GM23338 (cell line): ENCODE results near the gene ABCA5. TPM values are rescaled to one million over a fixed set of nuclear protein-coding genes. Genes with fewer than 3 reads are reported as not detected.

ENCODE experiments used
- ATAC-seq: fragments of 200-7000 bp; cut with Tn5 transposase; 3 replicates; pipeline ENCODE4 v1.9.1; 2020
- DNase-seq: peaks from one replicate; pipeline ENCODE4 v3.0.0-alpha.2; 2015; ENCODE audit warnings: low spot score
- H2AFZ ChIP-seq: fragments of 200-600 bp; sonication (generic); 2 replicates; pipeline ENCODE4 v1.8.0; 2016; ENCODE audit warnings: antibody characterized with exemption, mild to moderate bottlenecking, moderate library complexity
- H3F3A ChIP-seq: fragments of 200-600 bp; sonication (generic); replicated peaks from 2 replicates; pipeline ENCODE4 v1.8.0; 2017; ENCODE audit warnings: antibody characterized with exemption, mixed run types, low read depth
- H3K27ac ChIP-seq: fragments of 200-600 bp; sonication (generic); 2 replicates; pipeline ENCODE4 v1.6.1; 2016; ENCODE audit warnings: low read depth
- H3K27me3 ChIP-seq: fragments of 200-600 bp; sonication (generic); 2 replicates; pipeline ENCODE4 v1.8.0; 2016; ENCODE audit warnings: mild to moderate bottlenecking, mixed run types, moderate library complexity; ENCODE audit not compliant: insufficient read depth
- H3K36me3 ChIP-seq: fragments of 200-600 bp; sonication (generic); 2 replicates; pipeline ENCODE4 v1.8.0; 2016; ENCODE audit warnings: mild to moderate bottlenecking; ENCODE audit not compliant: insufficient read depth
- H3K4me1 ChIP-seq: fragments of 200-600 bp; sonication (generic); 2 replicates; pipeline ENCODE4 v1.8.0; 2016; ENCODE audit warnings: mild to moderate bottlenecking, moderate library complexity; ENCODE audit not compliant: insufficient read depth
- H3K4me2 ChIP-seq: fragments of 200-600 bp; sonication (generic); 2 replicates; pipeline ENCODE4 v1.7.1; 2017; ENCODE audit warnings: mixed run types
- H3K4me3 ChIP-seq: fragments of 200-600 bp; sonication (generic); 2 replicates; pipeline ENCODE4 v1.6.1; 2016; ENCODE audit warnings: mixed run types
- H3K79me2 ChIP-seq: fragments of 200-600 bp; sonication (generic); replicated peaks from 2 replicates; pipeline ENCODE4 v1.8.0; 2017; ENCODE audit warnings: mild to moderate bottlenecking; ENCODE audit not compliant: insufficient read depth
- H3K9me2 ChIP-seq: fragments of 200-600 bp; sonication (generic); 2 replicates; pipeline ENCODE4 v1.8.0; 2017; ENCODE audit not compliant: insufficient read depth
- H4K20me1 ChIP-seq: fragments of 200-600 bp; sonication (generic); replicated peaks from 2 replicates; pipeline ENCODE4 v1.8.0; 2017; ENCODE audit warnings: mild to moderate bottlenecking; ENCODE audit not compliant: insufficient read depth
- H3K27ac Mint-ChIP-seq: 2 replicates; pipeline ENCODE4 v1.8.0; 2020; ENCODE audit warnings: inconsistent platforms, mild to moderate bottlenecking, moderate library complexity, mixed read lengths
- H3K27me3 Mint-ChIP-seq: 3 replicates; pipeline ENCODE4 v1.8.0; 2022; ENCODE audit warnings: low read depth, mild to moderate bottlenecking, moderate library complexity, mixed read lengths, inconsistent platforms; ENCODE audit not compliant: insufficient read depth, poor library complexity
- H3K36me3 Mint-ChIP-seq: 3 replicates; pipeline ENCODE4 v1.8.0; 2021; ENCODE audit warnings: low read depth, mild to moderate bottlenecking, inconsistent platforms, moderate library complexity, mixed read lengths
- H3K4me1 Mint-ChIP-seq: 3 replicates; pipeline ENCODE4 v1.8.0; 2020; ENCODE audit warnings: mild to moderate bottlenecking, inconsistent platforms, mixed read lengths
- H3K4me3 Mint-ChIP-seq: 3 replicates; pipeline ENCODE4 v1.8.0; 2021; ENCODE audit warnings: moderate library complexity, mild to moderate bottlenecking, inconsistent platforms, mixed read lengths
- H3K9me3 Mint-ChIP-seq: 3 replicates; pipeline ENCODE4 v1.8.0; 2020; ENCODE audit warnings: moderate library complexity, mild to moderate bottlenecking, inconsistent platforms, mixed read lengths
- CREB1 ChIP-seq: fragments of 250-450 bp; sonication (Bioruptor Pico); IDR thresholded peaks from 2 replicates; pipeline ENCODE4 v1.5.0; 2020; ENCODE audit warnings: low read depth, mild to moderate bottlenecking, moderate library complexity
- EZH2 ChIP-seq: fragments of 200-600 bp; sonication (generic); IDR thresholded peaks from one replicate; pipeline ENCODE4 v1.8.0; 2017; ENCODE audit warnings: antibody characterized with exemption, mild to moderate bottlenecking, low read depth; ENCODE audit not compliant: unreplicated experiment
- EZH2phosphoT487 ChIP-seq: fragments of 200-600 bp; sonication (generic); IDR thresholded peaks from one replicate; pipeline ENCODE4 v1.8.1; 2018; ENCODE audit warnings: antibody characterized with exemption; ENCODE audit not compliant: unreplicated experiment
- JUNB ChIP-seq: IDR thresholded peaks from one replicate; pipeline ENCODE4 v1.6.1; 2016; ENCODE audit warnings: antibody characterized with exemption; ENCODE audit not compliant: unreplicated experiment
- NANOG ChIP-seq: IDR thresholded peaks from 2 replicates; pipeline ENCODE4 v1.6.1; 2016; ENCODE audit warnings: antibody characterized with exemption, borderline replicate concordance
- POLR2AphosphoS5 ChIP-seq: IDR thresholded peaks from 2 replicates; pipeline ENCODE4 v1.6.1; 2016; ENCODE audit warnings: antibody characterized with exemption, low read depth
- STAT1 ChIP-seq: IDR thresholded peaks from one replicate; pipeline ENCODE4 v1.6.1; 2016; ENCODE audit warnings: antibody characterized with exemption; ENCODE audit not compliant: unreplicated experiment
- ZNF114 ChIP-seq: fragments of 250-450 bp; sonication (Bioruptor Pico); IDR thresholded peaks from 2 replicates; pipeline ENCODE4 v1.5.0; 2020; ENCODE audit warnings: mild to moderate bottlenecking, moderate library complexity
- ZNF331 ChIP-seq: fragments of 250-450 bp; sonication (Bioruptor Pico); IDR thresholded peaks from 2 replicates; pipeline ENCODE4 v1.5.0; 2020; ENCODE audit warnings: low read depth, mild to moderate bottlenecking, moderate library complexity
- polyA plus RNA-seq: library from polyadenylated mRNA; unstranded; fragments of >200 nt; fragmentation: Nextera tagmentation; extraction: Ambion mirVana; gene quantifications from 2 replicates; pipeline ENCODE4 v1.2.1, GENCODE V29; 2016
- total RNA-seq: library from RNA; depleted of rRNA; stranded (reverse); fragments of >200 nt; shearing (Covaris generic); gene quantifications from 2 replicates; pipeline ENCODE4 v1.2.3, GENCODE V29; 2014
- TF ChIP-seq, protein P1 (sequence below): IDR thresholded peaks from one replicate; pipeline ENCODE4 v1.6.1; 2018; ENCODE audit warnings: antibody characterized with exemption; ENCODE audit not compliant: unreplicated experiment
- TF ChIP-seq, protein P2 (sequence below): IDR thresholded peaks from 2 replicates; pipeline ENCODE4 v1.6.1; 2016; ENCODE audit warnings: antibody characterized with exemption
- TF ChIP-seq, protein P3 (sequence below), 2 experiments: fragments of 200-600 bp in 1 of 2; sonication (generic) in 1 of 2; conservative IDR thresholded peaks; 2 replicates each; pipeline versions ENCODE4 v1.5.1 to v1.6.1; 2016 to 2017; ENCODE audit warnings: antibody characterized with exemption in 2 of 2, low read depth in 2 of 2, mild to moderate bottlenecking in 2 of 2, moderate library complexity in 1 of 2
- TF ChIP-seq, protein P4 (sequence below): fragments of 250-450 bp; sonication (Bioruptor Pico); IDR thresholded peaks from 2 replicates; pipeline ENCODE4 v1.5.0; 2020; ENCODE audit warnings: mild to moderate bottlenecking, moderate library complexity

ABCA5 gene
- total and polyA plus RNA-seq, 2 experiments from 2014 or later: 3.1 to 3.4 TPM

DNA sequence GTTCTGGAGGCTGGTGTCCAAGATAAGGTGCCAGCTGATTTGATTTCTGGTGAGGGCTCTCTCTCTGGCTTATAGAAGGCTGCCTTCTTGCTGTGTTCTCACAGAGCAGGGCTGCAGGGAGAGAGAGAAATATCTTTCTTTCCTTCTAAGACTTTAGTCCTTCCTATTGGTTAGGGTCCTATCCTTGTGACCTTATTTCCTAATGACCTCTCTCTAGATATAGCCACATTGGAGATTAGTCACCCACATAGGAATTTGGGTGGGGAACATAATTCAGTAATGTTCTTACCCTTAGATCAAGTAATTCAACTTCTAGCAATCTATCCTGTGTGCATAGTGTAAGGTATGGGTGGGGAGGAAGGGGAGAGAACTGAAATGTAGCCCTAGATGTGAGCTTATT lies 18.0 kb upstream of the ABCA5 start:
- Mint-ChIP-seq H3K36me3 (no peaks in the 10 kb centered on the region), H3K9me3 (no peaks in the 10 kb centered on the region), H3K4me3 (no peak overlapping the region), H3K4me1 (peaks cover 15% of the 10 kb centered on the region), H3K27ac (no peak overlapping the region), H3K27me3 (no peaks in the 10 kb centered on the region)
- Histone ChIP-seq H3K79me2 (no peaks in the 10 kb centered on the region), H3K4me2 (no peak overlapping the region), H2AFZ (no peak overlapping the region), H3K27ac (no peak overlapping the region), H3K4me1 (peaks cover 16% of the 10 kb centered on the region; the same call in 1 of the 2 replicates), H3K9me2 (no peaks in the 10 kb centered on the region), H3K4me3 (no peak overlapping the region), H4K20me1 (no peaks in the 10 kb centered on the region), H3K36me3 (no peaks in the 10 kb centered on the region), H3F3A (no peaks in the 10 kb centered on the region), H3K27me3 (no peaks in the 10 kb centered on the region)
- DNase-seq (no peak), ATAC-seq (no peak)
- TF ChIP-seq EZH2phosphoT487 (no peak), JUNB (no peak), STAT1 (no peak), NANOG (no peak), EZH2 (no peak), ZNF114 (no peak), CREB1 (CRISPR knock-in tag) (no peak), ZNF331 (CRISPR knock-in tag) (no peak), POLR2AphosphoS5 (no peak)
- TF ChIP-seq, protein P1, sequence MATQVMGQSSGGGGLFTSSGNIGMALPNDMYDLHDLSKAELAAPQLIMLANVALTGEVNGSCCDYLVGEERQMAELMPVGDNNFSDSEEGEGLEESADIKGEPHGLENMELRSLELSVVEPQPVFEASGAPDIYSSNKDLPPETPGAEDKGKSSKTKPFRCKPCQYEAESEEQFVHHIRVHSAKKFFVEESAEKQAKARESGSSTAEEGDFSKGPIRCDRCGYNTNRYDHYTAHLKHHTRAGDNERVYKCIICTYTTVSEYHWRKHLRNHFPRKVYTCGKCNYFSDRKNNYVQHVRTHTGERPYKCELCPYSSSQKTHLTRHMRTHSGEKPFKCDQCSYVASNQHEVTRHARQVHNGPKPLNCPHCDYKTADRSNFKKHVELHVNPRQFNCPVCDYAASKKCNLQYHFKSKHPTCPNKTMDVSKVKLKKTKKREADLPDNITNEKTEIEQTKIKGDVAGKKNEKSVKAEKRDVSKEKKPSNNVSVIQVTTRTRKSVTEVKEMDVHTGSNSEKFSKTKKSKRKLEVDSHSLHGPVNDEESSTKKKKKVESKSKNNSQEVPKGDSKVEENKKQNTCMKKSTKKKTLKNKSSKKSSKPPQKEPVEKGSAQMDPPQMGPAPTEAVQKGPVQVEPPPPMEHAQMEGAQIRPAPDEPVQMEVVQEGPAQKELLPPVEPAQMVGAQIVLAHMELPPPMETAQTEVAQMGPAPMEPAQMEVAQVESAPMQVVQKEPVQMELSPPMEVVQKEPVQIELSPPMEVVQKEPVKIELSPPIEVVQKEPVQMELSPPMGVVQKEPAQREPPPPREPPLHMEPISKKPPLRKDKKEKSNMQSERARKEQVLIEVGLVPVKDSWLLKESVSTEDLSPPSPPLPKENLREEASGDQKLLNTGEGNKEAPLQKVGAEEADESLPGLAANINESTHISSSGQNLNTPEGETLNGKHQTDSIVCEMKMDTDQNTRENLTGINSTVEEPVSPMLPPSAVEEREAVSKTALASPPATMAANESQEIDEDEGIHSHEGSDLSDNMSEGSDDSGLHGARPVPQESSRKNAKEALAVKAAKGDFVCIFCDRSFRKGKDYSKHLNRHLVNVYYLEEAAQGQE: no peak
- TF ChIP-seq, protein P2, sequence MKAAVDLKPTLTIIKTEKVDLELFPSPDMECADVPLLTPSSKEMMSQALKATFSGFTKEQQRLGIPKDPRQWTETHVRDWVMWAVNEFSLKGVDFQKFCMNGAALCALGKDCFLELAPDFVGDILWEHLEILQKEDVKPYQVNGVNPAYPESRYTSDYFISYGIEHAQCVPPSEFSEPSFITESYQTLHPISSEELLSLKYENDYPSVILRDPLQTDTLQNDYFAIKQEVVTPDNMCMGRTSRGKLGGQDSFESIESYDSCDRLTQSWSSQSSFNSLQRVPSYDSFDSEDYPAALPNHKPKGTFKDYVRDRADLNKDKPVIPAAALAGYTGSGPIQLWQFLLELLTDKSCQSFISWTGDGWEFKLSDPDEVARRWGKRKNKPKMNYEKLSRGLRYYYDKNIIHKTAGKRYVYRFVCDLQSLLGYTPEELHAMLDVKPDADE: no peak
- TF ChIP-seq, protein P3, sequence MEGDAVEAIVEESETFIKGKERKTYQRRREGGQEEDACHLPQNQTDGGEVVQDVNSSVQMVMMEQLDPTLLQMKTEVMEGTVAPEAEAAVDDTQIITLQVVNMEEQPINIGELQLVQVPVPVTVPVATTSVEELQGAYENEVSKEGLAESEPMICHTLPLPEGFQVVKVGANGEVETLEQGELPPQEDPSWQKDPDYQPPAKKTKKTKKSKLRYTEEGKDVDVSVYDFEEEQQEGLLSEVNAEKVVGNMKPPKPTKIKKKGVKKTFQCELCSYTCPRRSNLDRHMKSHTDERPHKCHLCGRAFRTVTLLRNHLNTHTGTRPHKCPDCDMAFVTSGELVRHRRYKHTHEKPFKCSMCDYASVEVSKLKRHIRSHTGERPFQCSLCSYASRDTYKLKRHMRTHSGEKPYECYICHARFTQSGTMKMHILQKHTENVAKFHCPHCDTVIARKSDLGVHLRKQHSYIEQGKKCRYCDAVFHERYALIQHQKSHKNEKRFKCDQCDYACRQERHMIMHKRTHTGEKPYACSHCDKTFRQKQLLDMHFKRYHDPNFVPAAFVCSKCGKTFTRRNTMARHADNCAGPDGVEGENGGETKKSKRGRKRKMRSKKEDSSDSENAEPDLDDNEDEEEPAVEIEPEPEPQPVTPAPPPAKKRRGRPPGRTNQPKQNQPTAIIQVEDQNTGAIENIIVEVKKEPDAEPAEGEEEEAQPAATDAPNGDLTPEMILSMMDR (conservative IDR thresholded peaks at IDR 0.05; ENCODE audit: low read depth in 2 of 2): no peak
- TF ChIP-seq, protein P4, sequence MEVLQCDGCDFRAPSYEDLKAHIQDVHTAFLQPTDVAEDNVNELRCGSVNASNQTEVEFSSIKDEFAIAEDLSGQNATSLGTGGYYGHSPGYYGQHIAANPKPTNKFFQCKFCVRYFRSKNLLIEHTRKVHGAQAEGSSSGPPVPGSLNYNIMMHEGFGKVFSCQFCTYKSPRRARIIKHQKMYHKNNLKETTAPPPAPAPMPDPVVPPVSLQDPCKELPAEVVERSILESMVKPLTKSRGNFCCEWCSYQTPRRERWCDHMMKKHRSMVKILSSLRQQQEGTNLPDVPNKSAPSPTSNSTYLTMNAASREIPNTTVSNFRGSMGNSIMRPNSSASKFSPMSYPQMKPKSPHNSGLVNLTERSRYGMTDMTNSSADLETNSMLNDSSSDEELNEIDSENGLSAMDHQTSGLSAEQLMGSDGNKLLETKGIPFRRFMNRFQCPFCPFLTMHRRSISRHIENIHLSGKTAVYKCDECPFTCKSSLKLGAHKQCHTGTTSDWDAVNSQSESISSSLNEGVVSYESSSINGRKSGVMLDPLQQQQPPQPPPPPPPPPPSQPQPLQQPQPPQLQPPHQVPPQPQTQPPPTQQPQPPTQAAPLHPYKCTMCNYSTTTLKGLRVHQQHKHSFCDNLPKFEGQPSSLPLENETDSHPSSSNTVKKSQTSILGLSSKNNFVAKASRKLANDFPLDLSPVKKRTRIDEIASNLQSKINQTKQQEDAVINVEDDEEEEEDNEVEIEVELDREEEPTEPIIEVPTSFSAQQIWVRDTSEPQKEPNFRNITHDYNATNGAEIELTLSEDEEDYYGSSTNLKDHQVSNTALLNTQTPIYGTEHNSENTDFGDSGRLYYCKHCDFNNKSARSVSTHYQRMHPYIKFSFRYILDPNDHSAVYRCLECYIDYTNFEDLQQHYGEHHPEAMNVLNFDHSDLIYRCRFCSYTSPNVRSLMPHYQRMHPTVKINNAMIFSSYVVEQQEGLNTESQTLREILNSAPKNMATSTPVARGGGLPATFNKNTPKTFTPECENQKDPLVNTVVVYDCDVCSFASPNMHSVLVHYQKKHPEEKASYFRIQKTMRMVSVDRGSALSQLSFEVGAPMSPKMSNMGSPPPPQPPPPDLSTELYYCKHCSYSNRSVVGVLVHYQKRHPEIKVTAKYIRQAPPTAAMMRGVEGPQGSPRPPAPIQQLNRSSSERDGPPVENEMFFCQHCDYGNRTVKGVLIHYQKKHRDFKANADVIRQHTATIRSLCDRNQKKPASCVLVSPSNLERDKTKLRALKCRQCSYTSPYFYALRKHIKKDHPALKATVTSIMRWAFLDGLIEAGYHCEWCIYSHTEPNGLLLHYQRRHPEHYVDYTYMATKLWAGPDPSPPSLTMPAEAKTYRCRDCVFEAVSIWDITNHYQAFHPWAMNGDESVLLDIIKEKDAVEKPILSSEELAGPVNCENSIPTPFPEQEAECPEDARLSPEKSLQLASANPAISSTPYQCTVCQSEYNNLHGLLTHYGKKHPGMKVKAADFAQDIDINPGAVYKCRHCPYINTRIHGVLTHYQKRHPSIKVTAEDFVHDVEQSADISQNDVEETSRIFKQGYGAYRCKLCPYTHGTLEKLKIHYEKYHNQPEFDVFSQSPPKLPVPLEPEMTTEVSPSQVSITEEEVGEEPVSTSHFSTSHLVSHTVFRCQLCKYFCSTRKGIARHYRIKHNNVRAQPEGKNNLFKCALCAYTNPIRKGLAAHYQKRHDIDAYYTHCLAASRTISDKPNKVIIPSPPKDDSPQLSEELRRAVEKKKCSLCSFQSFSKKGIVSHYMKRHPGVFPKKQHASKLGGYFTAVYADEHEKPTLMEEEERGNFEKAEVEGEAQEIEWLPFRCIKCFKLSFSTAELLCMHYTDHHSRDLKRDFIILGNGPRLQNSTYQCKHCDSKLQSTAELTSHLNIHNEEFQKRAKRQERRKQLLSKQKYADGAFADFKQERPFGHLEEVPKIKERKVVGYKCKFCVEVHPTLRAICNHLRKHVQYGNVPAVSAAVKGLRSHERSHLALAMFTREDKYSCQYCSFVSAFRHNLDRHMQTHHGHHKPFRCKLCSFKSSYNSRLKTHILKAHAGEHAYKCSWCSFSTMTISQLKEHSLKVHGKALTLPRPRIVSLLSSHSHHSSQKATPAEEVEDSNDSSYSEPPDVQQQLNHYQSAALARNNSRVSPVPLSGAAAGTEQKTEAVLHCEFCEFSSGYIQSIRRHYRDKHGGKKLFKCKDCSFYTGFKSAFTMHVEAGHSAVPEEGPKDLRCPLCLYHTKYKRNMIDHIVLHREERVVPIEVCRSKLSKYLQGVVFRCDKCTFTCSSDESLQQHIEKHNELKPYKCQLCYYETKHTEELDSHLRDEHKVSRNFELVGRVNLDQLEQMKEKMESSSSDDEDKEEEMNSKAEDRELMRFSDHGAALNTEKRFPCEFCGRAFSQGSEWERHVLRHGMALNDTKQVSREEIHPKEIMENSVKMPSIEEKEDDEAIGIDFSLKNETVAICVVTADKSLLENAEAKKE: no peak
